ENCODE results near the gene TMF1. TPM values are rescaled to one million over a fixed set of nuclear protein-coding genes. Genes with fewer than 3 reads are reported as not detected.

Gene TMF1
- total and polyA plus RNA-seq, 2 experiments from 2014 or later: 15.8 to 21.3 TPM

- no peak for DNase-seq (ENCODE audit: low spot score)
- Histone ChIP-seq H3K4me3 (no peak overlapping the region), H2AFZ (no peak overlapping the region), H3K27me3 (ENCODE audit: insufficient read depth) (no peaks in the 10 kb centered on the region), H3K9me2 (ENCODE audit: insufficient read depth) (0 out of 2 replicates have a peak, but pooled peaks cover 3% of the 10 kb centered on the region), H4K20me1 (replicated peaks; ENCODE audit: insufficient read depth) (no peaks in the 10 kb centered on the region), H3K36me3 (ENCODE audit: insufficient read depth) (peaks cover 16% of the 10 kb centered on the region), H3K4me2 (no peak overlapping the region), H3K27ac (ENCODE audit: low read depth) (no peak overlapping the region), H3K79me2 (replicated peaks; ENCODE audit: insufficient read depth) (no peaks in the 10 kb centered on the region), H3K4me1 (ENCODE audit: insufficient read depth) (no peaks in the 10 kb centered on the region), H3F3A (replicated peaks; ENCODE audit: low read depth) (no peaks in the 10 kb centered on the region)
- Mint-ChIP-seq H3K9me3 (no peaks in the 10 kb centered on the region; the same call in 1 of the 3 replicates), H3K4me3 (no peak overlapping the region), H3K36me3 (ENCODE audit: low read depth) (peaks cover 55% of the 10 kb centered on the region), H3K27ac (no peak overlapping the region), H3K27me3 (ENCODE audit: insufficient read depth, low read depth, poor library complexity) (no peaks in the 10 kb centered on the region), H3K4me1 (no peaks in the 10 kb centered on the region)
- TF ChIP-seq EZH2 (IDR thresholded peaks at IDR 0.05; ENCODE audit: low read depth, unreplicated experiment) (no peak), ZNF114 (CRISPR knock-in tag; IDR thresholded peaks at IDR 0.05) (no peak), EZH2phosphoT487 (IDR thresholded peaks at IDR 0.05; ENCODE audit: unreplicated experiment) (no peak), POLR2AphosphoS5 (IDR thresholded peaks at IDR 0.05; ENCODE audit: low read depth) (no peak), ZNF331 (CRISPR knock-in tag; IDR thresholded peaks at IDR 0.05; ENCODE audit: low read depth) (no peak), CREB1 (CRISPR knock-in tag; IDR thresholded peaks at IDR 0.05; ENCODE audit: low read depth) (no peak), JUNB (IDR thresholded peaks at IDR 0.05; ENCODE audit: unreplicated experiment) (no peak)
- ATAC-seq: no peak
Observed at GRCh38 chr3:68987322-68987721, 64.8 kb downstream of the TMF1 start.

DNA sequence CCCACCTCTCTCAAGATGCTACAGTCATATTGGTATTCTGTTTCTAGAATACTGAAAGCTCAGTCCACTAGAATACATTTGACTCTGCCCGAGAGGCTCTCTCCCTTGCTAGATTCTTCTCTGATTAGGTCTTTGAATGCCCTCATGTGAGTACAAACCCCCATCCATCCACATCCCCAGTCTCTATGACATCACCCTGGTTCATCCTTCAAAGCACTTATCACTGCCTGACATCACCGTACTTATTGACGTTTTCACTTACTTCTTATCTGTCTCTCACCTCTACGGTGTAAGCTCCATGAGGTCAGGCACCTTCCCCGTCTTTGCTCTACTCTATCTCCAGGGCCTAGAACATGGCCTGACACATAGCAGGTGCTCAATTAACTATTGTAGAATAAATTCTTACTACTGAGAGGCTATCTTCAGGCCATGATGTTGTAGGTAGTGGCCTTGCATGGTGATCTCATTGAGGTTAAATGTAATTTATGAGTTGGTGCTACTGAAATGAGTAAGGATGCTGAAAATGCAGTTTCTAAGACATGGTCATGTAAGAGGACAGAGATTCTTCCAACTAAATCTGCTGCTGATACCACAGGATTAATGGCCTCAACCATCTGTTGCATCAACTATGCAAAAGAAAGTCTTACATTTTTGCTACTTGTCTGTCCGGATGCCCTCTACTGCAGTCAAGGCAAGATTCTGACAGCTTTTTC is 65.5 kb downstream of the TMF1 start:
- no peaks in the 10 kb centered on the region for H3K27me3 Mint-ChIP-seq (ENCODE audit: insufficient read depth, low read depth, poor library complexity)
- Histone ChIP-seq H3K79me2 (replicated peaks; ENCODE audit: insufficient read depth) (no peaks in the 10 kb centered on the region), H3K27ac (ENCODE audit: low read depth) (no peak overlapping the region), H4K20me1 (replicated peaks; ENCODE audit: insufficient read depth) (no peaks in the 10 kb centered on the region), H3F3A (replicated peaks; ENCODE audit: low read depth) (no peaks in the 10 kb centered on the region), H3K4me1 (ENCODE audit: insufficient read depth) (no peaks in the 10 kb centered on the region), H3K36me3 (ENCODE audit: insufficient read depth) (peaks cover 16% of the 10 kb centered on the region), H3K4me2 (no peak overlapping the region), H3K9me2 (ENCODE audit: insufficient read depth) (0 out of 2 replicates have a peak, but pooled peaks cover 3% of the 10 kb centered on the region), H3K27me3 (ENCODE audit: insufficient read depth) (no peaks in the 10 kb centered on the region), H3K4me3 (no peak overlapping the region), H2AFZ (no peak overlapping the region)
- DNase-seq (ENCODE audit: low spot score) (no peak), ATAC-seq (no peak)
- no peak overlapping the region for H3K27ac Mint-ChIP-seq
- TF ChIP-seq EZH2 (IDR thresholded peaks at IDR 0.05; ENCODE audit: low read depth, unreplicated experiment): no peak
- no peak for TF ChIP-seq EZH2phosphoT487 (IDR thresholded peaks at IDR 0.05; ENCODE audit: unreplicated experiment)
- TF ChIP-seq, protein P1, sequence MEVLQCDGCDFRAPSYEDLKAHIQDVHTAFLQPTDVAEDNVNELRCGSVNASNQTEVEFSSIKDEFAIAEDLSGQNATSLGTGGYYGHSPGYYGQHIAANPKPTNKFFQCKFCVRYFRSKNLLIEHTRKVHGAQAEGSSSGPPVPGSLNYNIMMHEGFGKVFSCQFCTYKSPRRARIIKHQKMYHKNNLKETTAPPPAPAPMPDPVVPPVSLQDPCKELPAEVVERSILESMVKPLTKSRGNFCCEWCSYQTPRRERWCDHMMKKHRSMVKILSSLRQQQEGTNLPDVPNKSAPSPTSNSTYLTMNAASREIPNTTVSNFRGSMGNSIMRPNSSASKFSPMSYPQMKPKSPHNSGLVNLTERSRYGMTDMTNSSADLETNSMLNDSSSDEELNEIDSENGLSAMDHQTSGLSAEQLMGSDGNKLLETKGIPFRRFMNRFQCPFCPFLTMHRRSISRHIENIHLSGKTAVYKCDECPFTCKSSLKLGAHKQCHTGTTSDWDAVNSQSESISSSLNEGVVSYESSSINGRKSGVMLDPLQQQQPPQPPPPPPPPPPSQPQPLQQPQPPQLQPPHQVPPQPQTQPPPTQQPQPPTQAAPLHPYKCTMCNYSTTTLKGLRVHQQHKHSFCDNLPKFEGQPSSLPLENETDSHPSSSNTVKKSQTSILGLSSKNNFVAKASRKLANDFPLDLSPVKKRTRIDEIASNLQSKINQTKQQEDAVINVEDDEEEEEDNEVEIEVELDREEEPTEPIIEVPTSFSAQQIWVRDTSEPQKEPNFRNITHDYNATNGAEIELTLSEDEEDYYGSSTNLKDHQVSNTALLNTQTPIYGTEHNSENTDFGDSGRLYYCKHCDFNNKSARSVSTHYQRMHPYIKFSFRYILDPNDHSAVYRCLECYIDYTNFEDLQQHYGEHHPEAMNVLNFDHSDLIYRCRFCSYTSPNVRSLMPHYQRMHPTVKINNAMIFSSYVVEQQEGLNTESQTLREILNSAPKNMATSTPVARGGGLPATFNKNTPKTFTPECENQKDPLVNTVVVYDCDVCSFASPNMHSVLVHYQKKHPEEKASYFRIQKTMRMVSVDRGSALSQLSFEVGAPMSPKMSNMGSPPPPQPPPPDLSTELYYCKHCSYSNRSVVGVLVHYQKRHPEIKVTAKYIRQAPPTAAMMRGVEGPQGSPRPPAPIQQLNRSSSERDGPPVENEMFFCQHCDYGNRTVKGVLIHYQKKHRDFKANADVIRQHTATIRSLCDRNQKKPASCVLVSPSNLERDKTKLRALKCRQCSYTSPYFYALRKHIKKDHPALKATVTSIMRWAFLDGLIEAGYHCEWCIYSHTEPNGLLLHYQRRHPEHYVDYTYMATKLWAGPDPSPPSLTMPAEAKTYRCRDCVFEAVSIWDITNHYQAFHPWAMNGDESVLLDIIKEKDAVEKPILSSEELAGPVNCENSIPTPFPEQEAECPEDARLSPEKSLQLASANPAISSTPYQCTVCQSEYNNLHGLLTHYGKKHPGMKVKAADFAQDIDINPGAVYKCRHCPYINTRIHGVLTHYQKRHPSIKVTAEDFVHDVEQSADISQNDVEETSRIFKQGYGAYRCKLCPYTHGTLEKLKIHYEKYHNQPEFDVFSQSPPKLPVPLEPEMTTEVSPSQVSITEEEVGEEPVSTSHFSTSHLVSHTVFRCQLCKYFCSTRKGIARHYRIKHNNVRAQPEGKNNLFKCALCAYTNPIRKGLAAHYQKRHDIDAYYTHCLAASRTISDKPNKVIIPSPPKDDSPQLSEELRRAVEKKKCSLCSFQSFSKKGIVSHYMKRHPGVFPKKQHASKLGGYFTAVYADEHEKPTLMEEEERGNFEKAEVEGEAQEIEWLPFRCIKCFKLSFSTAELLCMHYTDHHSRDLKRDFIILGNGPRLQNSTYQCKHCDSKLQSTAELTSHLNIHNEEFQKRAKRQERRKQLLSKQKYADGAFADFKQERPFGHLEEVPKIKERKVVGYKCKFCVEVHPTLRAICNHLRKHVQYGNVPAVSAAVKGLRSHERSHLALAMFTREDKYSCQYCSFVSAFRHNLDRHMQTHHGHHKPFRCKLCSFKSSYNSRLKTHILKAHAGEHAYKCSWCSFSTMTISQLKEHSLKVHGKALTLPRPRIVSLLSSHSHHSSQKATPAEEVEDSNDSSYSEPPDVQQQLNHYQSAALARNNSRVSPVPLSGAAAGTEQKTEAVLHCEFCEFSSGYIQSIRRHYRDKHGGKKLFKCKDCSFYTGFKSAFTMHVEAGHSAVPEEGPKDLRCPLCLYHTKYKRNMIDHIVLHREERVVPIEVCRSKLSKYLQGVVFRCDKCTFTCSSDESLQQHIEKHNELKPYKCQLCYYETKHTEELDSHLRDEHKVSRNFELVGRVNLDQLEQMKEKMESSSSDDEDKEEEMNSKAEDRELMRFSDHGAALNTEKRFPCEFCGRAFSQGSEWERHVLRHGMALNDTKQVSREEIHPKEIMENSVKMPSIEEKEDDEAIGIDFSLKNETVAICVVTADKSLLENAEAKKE (CRISPR knock-in tag; IDR thresholded peaks at IDR 0.05): no peak
- TF ChIP-seq CREB1 (CRISPR knock-in tag; IDR thresholded peaks at IDR 0.05; ENCODE audit: low read depth): no peak
- TF ChIP-seq NANOG (IDR thresholded peaks at IDR 0.05; ENCODE audit: borderline replicate concordance): no peak
- no peak for TF ChIP-seq JUNB (IDR thresholded peaks at IDR 0.05; ENCODE audit: unreplicated experiment)
- TF ChIP-seq ZNF114 (CRISPR knock-in tag; IDR thresholded peaks at IDR 0.05): no peak
- TF ChIP-seq ZNF331 (CRISPR knock-in tag; IDR thresholded peaks at IDR 0.05; ENCODE audit: low read depth): no peak
- TF ChIP-seq POLR2AphosphoS5 (IDR thresholded peaks at IDR 0.05; ENCODE audit: low read depth): no peak
- no peak for TF ChIP-seq STAT1 (IDR thresholded peaks at IDR 0.05; ENCODE audit: unreplicated experiment)
- no peak for TF ChIP-seq CTCF (conservative IDR thresholded peaks at IDR 0.05; ENCODE audit: low read depth in 2 of 2)
- TF ChIP-seq, protein P2, sequence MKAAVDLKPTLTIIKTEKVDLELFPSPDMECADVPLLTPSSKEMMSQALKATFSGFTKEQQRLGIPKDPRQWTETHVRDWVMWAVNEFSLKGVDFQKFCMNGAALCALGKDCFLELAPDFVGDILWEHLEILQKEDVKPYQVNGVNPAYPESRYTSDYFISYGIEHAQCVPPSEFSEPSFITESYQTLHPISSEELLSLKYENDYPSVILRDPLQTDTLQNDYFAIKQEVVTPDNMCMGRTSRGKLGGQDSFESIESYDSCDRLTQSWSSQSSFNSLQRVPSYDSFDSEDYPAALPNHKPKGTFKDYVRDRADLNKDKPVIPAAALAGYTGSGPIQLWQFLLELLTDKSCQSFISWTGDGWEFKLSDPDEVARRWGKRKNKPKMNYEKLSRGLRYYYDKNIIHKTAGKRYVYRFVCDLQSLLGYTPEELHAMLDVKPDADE (IDR thresholded peaks at IDR 0.05): no peak
- peaks cover 51% of the 10 kb centered on the region for H3K36me3 Mint-ChIP-seq (ENCODE audit: low read depth)
- no peaks in the 10 kb centered on the region for H3K4me1 Mint-ChIP-seq
- no peak overlapping the region for H3K4me3 Mint-ChIP-seq
- no peaks in the 10 kb centered on the region; the same call in 2 of the 3 replicates for H3K9me3 Mint-ChIP-seq

Measured in GM23338 (cell line).